Mesenteric fat pad (tissue), 1 donor: ENCODE results near the gene MDK. TPM values are rescaled to one million over a fixed set of nuclear protein-coding genes. Genes with fewer than 3 reads are reported as not detected.

Source experiments
- DNase-seq: peaks from one replicate; pipeline ENCODE4 v3.0.0-alpha.2; 2020; ENCODE audit warnings: low spot score
- total RNA-seq: library from RNA; stranded (reverse); fragmentation: NEBNext Ultra II Directional; extraction: Animal tissue kit (Norgen Biotek cat#: 25700); gene quantifications from one replicate; pipeline ENCODE4 v1.2.1, GENCODE V29; 2021
- donor health status: DM: yes; HTN: yes; CAD: no.

MDK gene
- total RNA-seq, 1 donor from 2014 or later, result 13.9 TPM

GRCh38 chr11:46381819-46382645 is 563 bp downstream of the MDK start:
- peak; percentile 88 for DNase-seq

- DNase-seq, result no peak
Observed at GRCh38 chr11:46382646-46383403, 1.4 kb downstream of the MDK start.

GRCh38 chr11:46383404-46383758 is 1.9 kb downstream of the MDK start:
- DNase-seq, result no peak

- no peak for DNase-seq
Observed at GRCh38 chr11:46383974-46384701, 2.7 kb downstream of the MDK start.

- no peak for DNase-seq
Observed at GRCh38 chr11:46385169-46386004, 3.9 kb downstream of the MDK start.

GRCh38 chr11:46386005-46386578 is 4.6 kb downstream of the MDK start:
- DNase-seq, result no peak

- DNase-seq, result no peak
Observed at GRCh38 chr11:46386674-46387073, 5.2 kb downstream of the MDK start.

GRCh38 chr11:46387456-46387855 is 6.0 kb downstream of the MDK start:
- no peak for DNase-seq

GRCh38 chr11:46387919-46388618 is 6.6 kb downstream of the MDK start:
- no peak for DNase-seq

- DNase-seq, result no peak
Observed at GRCh38 chr11:46388619-46389449, 7.4 kb downstream of the MDK start.

- DNase-seq, result peak; percentile 94
Observed at GRCh38 chr11:46389450-46390330, 8.2 kb downstream of the MDK start.

- DNase-seq, result no peak
Observed at GRCh38 chr11:46390331-46391171, 9.1 kb downstream of the MDK start.

GRCh38 chr11:46391186-46391577 is 9.7 kb downstream of the MDK start:
- DNase-seq, result no peak

- no peak for DNase-seq
Observed at GRCh38 chr11:46391578-46392420, 10.3 kb downstream of the MDK start, which contains the start of gene CHRM4. TSS of gene CHRM4 (minus strand) at chr11:46391776. CDS start at chr11:46386557, 5,219 bp downstream.

- peak; percentile 95 for DNase-seq
Observed at GRCh38 chr11:46392421-46393230, 11.2 kb downstream of the MDK start.
